ENCODE data around the gene MCEMP1.

Gene MCEMP1

DNA sequence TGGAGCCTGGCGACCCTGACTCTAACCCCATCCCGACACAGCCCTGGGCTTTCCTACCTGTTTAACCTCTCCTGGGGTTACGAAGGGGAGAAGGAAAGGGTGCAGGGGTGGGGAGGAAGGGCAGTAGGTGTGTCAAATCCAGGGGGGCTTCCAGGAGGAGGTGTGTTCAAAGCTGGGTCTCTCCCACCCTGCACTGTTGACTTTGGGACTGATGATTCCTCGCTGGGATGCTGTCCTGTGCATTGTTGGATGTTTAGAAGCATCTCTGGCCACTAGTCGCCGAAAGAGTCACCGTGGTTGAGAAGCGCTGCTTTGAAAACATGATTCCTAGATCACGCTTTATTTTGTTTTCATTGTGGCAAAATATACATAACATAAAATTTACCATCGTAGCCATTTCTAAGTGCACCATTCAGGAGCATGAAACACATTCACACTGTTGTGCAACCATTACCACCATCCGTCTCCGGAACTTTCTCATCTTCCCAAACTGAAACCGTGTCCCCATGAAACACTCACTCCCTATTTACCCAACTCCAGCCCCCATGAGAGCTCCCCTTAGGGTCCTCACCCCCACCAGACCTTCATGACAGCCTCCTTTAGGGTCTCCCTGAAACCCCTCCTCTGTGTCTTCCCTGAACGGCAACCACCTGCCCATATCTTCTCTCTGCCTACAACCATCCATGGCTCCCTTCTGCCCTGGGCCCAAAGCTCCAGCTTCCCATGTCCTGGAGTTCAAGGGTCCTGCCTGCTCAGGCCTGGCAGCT, 29.5 kb downstream of the MCEMP1 start:
- Histone ChIP-seq H3K36me3 (ENCODE audit: low read depth) (no peaks in the 10 kb centered on the region), H3K9me3 (ENCODE audit: severe bottlenecking) (no peaks in the 10 kb centered on the region), H3K4me3 (ENCODE audit: severe bottlenecking) (no peak overlapping the region), H3K27me3 (ENCODE audit: insufficient read depth, poor library complexity, severe bottlenecking) (no peaks in the 10 kb centered on the region), H3K4me1 (ENCODE audit: insufficient read depth, poor library complexity, severe bottlenecking) (no peaks in the 10 kb centered on the region), H3K27ac (ENCODE audit: poor library complexity, severe bottlenecking) (no peak overlapping the region)
- DNase-seq (ENCODE audit: low spot score): no peak
- ATAC-seq (ENCODE audit: low read depth): no peak
- TF ChIP-seq, protein P1, sequence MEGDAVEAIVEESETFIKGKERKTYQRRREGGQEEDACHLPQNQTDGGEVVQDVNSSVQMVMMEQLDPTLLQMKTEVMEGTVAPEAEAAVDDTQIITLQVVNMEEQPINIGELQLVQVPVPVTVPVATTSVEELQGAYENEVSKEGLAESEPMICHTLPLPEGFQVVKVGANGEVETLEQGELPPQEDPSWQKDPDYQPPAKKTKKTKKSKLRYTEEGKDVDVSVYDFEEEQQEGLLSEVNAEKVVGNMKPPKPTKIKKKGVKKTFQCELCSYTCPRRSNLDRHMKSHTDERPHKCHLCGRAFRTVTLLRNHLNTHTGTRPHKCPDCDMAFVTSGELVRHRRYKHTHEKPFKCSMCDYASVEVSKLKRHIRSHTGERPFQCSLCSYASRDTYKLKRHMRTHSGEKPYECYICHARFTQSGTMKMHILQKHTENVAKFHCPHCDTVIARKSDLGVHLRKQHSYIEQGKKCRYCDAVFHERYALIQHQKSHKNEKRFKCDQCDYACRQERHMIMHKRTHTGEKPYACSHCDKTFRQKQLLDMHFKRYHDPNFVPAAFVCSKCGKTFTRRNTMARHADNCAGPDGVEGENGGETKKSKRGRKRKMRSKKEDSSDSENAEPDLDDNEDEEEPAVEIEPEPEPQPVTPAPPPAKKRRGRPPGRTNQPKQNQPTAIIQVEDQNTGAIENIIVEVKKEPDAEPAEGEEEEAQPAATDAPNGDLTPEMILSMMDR (IDR thresholded peaks at IDR 0.05; ENCODE audit: poor library complexity, severe bottlenecking): no peak

DNA sequence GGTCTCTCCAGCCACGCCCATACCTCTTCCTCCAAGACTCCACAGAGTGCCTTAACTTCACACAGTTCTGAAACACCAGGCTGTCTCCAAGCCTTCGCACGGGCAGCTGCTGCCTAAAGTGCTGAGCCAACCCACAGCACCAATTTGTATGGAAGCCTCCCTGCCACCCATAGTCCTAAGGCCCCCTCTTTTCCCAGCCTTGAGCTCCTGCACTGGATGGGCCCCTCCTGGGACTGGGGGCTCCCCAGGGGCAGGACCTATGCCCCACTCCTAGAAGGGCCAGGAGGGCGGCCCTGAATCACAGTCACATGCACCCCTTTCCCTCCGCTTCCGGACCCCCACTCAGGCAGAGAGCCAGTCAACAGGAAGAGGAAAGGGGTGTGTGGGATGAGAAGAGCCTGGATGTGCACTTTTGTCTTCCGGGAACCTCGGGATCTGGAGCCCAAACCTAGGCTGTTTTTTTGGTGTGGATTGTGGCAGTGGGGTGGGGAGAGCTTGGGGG, 30.1 kb downstream of the MCEMP1 start:
- Histone ChIP-seq H3K27me3 (ENCODE audit: insufficient read depth, poor library complexity, severe bottlenecking) (no peaks in the 10 kb centered on the region), H3K36me3 (ENCODE audit: low read depth) (no peaks in the 10 kb centered on the region), H3K4me1 (ENCODE audit: insufficient read depth, poor library complexity, severe bottlenecking) (no peaks in the 10 kb centered on the region), H3K9me3 (ENCODE audit: severe bottlenecking) (no peaks in the 10 kb centered on the region), H3K27ac (ENCODE audit: poor library complexity, severe bottlenecking) (no peak overlapping the region), H3K4me3 (ENCODE audit: severe bottlenecking) (no peak overlapping the region)
- TF ChIP-seq, protein P1 (IDR thresholded peaks at IDR 0.05; ENCODE audit: poor library complexity, severe bottlenecking): no peak
- ATAC-seq (ENCODE audit: low read depth) (no peak), DNase-seq (ENCODE audit: low spot score) (no peak)

DNA sequence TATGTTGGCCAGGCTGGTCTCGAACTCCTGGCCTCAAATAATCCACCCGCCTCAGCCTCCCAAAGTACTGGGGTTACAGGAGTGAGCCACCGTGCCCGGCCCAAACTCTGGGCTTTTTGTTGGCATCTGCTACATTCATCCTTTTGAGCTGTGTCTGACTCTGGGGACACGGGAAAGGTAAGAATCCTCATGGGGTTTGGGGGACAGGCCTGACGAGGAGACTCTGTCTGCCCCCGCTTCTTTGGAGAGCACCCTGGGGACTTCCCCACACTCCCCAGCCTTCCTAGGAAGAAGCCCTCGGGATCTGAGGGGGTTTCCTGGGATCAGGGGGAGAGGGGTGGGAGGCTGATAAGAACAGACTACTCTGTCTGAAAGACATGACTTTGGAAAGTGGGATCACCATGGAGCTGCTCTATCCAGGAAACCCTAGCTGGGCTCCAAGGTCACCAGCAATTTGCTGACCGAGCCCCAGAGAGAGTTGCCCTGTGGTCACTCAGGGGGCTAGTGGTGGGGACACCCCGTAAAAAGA, 33.1 kb downstream of the MCEMP1 start:
- TF ChIP-seq, protein P1 (IDR thresholded peaks at IDR 0.05; ENCODE audit: poor library complexity, severe bottlenecking): no peak
- DNase-seq (ENCODE audit: low spot score): no peak
- H3K4me1 ChIP-seq (ENCODE audit: insufficient read depth, poor library complexity, severe bottlenecking): no peaks in the 10 kb centered on the region

DNA sequence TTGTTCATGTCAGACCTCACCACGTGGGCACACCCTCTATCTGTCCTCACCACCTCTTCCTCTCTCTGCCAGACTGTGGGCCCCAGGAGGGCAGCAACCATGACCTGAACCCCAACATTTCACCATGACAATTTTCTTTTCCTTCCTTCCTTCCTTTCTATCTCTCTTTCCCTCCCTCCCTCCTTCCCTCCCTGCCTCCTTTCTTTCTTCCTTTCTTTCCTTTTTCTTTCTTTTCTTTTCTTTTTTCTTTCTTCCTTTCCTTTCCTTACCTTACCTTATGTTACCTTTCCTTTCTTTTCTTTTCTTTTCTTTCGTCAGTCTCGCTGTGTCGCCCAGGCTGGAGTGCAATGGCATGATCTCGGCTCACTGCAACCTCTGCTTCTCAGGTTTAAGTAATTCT, 33.7 kb downstream of the MCEMP1 start:
- no peaks in the 10 kb centered on the region for H3K4me1 ChIP-seq (ENCODE audit: insufficient read depth, poor library complexity, severe bottlenecking)
- no peaks in the 10 kb centered on the region for H3K9me3 ChIP-seq (ENCODE audit: severe bottlenecking)
- ATAC-seq (ENCODE audit: low read depth) (no peak), DNase-seq (ENCODE audit: low spot score) (no peak)
- H3K4me3 ChIP-seq (ENCODE audit: severe bottlenecking): no peak overlapping the region
- TF ChIP-seq, protein P1 (IDR thresholded peaks at IDR 0.05; ENCODE audit: poor library complexity, severe bottlenecking): no peak
- H3K36me3 ChIP-seq (ENCODE audit: low read depth): no peaks in the 10 kb centered on the region
- H3K27me3 ChIP-seq (ENCODE audit: insufficient read depth, poor library complexity, severe bottlenecking): no peaks in the 10 kb centered on the region
- no peak overlapping the region for H3K27ac ChIP-seq (ENCODE audit: poor library complexity, severe bottlenecking)

More for the DNA sequence above, 33.1 kb downstream of the MCEMP1 start:
- ATAC-seq (ENCODE audit: low read depth): no peak
- Histone ChIP-seq H3K9me3 (ENCODE audit: severe bottlenecking) (no peaks in the 10 kb centered on the region), H3K36me3 (ENCODE audit: low read depth) (no peaks in the 10 kb centered on the region), H3K27ac (ENCODE audit: poor library complexity, severe bottlenecking) (no peak overlapping the region), H3K4me3 (ENCODE audit: severe bottlenecking) (no peak overlapping the region), H3K27me3 (ENCODE audit: insufficient read depth, poor library complexity, severe bottlenecking) (no peaks in the 10 kb centered on the region)

DNA sequence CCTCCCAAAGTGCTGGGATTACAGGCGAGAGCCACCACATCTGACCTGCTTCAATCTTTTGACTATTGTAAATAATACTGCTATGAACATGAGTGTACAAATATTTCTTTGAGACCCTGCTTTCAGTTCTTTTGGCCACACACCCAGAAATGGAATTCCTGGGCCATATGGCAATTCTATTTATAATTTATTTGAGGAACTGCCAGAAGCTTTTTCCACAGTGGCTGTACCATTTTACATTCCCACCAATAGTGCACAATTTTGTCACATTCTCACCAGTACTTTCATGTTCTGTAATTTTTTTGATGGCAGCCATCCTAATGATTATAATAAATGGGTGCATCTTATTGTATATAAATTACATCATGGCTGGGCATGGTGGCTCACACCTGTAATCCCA, 38.8 kb downstream of the MCEMP1 start:
- DNase-seq (ENCODE audit: low spot score) (no peak), ATAC-seq (ENCODE audit: low read depth) (no peak)
- Histone ChIP-seq H3K27ac (ENCODE audit: poor library complexity, severe bottlenecking) (no peak overlapping the region), H3K27me3 (ENCODE audit: insufficient read depth, poor library complexity, severe bottlenecking) (no peaks in the 10 kb centered on the region), H3K4me3 (ENCODE audit: severe bottlenecking) (no peak overlapping the region), H3K4me1 (ENCODE audit: insufficient read depth, poor library complexity, severe bottlenecking) (no peaks in the 10 kb centered on the region), H3K36me3 (ENCODE audit: low read depth) (no peaks in the 10 kb centered on the region), H3K9me3 (ENCODE audit: severe bottlenecking) (no peaks in the 10 kb centered on the region)
- TF ChIP-seq, protein P1 (IDR thresholded peaks at IDR 0.05; ENCODE audit: poor library complexity, severe bottlenecking): no peak

All from RWPE2 (cell line).